Metanephros (tissue), 1 donor: ENCODE results near the gene ABITRAM. TPM values are rescaled to one million over a fixed set of nuclear protein-coding genes. Genes with fewer than 3 reads are reported as not detected.

Experiments used
- total RNA-seq: library from RNA; depleted of rRNA; stranded (reverse); fragments of >200 nt; gene quantifications from one replicate; pipeline ENCODE4 v1.2.3, GENCODE V29; 2014

Gene ABITRAM, protein sequence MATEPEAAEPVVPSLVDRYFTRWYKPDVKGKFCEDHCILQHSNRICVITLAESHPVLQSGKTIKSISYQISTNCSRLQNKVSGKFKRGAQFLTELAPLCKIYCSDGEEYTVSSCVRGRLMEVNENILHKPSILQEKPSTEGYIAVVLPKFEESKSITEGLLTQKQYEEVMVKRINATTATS
- total RNA-seq = 10.0 TPM

GRCh38 chr9:108934323-108934893, at the start of gene ABITRAM:
Gene ABITRAM (plus strand): TSS chr9:108934400. CDS start chr9:108934487, 87 bp downstream.

GRCh38 chr9:108933718-108934322, 380 bp upstream of the ABITRAM start, which contains the start of gene ELP1:
Gene ELP1 (minus strand): TSS chr9:108934124. CDS start chr9:108931146, 2,978 bp downstream.

Other genes starting within 250 kb of the ABITRAM start
- gene ACTL7B, start 78.4 kb upstream of the ABITRAM start, total RNA-seq = 0.06 TPM
- gene ACTL7A, start 72.1 kb upstream of the ABITRAM start, total RNA-seq = not detected
- gene ELP1, start 276 bp upstream of the ABITRAM start, total RNA-seq = 40.4 TPM
- gene CTNNAL1, start 79.1 kb downstream of the ABITRAM start, total RNA-seq = 32.5 TPM
- gene TMEM245, start 185.5 kb downstream of the ABITRAM start, total RNA-seq = 79.6 TPM
- gene FRRS1L, start 232.8 kb downstream of the ABITRAM start, total RNA-seq = 3.7 TPM